ENCODE results near the gene MPHOSPH9. TPM values are rescaled to one million over a fixed set of nuclear protein-coding genes. Genes with fewer than 3 reads are reported as not detected.

The MPHOSPH9 gene
- total RNA-seq, 1 experiment from 2014 or later = 60.5 TPM

GRCh38 chr12:123107926-123108681, 124.8 kb downstream of the MPHOSPH9 start:
- Histone ChIP-seq H3K14ac (ENCODE audit: insufficient read depth, low read length) (no peak overlapping the region; the same call in 1 of the 2 replicates), H3K4me2 (ENCODE audit: insufficient read depth, insufficient read length, low read length) (no peak overlapping the region), H3K18ac (ENCODE audit: insufficient read length, low read depth, low read length) (no peak overlapping the region), H4K5ac (ENCODE audit: insufficient read length, low read depth, low read length) (no peak overlapping the region), H3K9me3 (ENCODE audit: control insufficient read depth, low read depth, low read length) (no peaks in the 10 kb centered on the region), H3K23me2 (ENCODE audit: insufficient read length, low read depth, low read length, poor library complexity, severe bottlenecking) (no peaks in the 10 kb centered on the region), H3K9ac (ENCODE audit: extremely low read depth, insufficient read length, low read length) (no peak overlapping the region), H3K79me1 (ENCODE audit: insufficient read depth, low read depth, low read length, poor library complexity, severe bottlenecking) (no peaks in the 10 kb centered on the region), H3K4ac (ENCODE audit: low read depth, low read length) (no peak overlapping the region), H3T11ph (ENCODE audit: low read length) (no peak overlapping the region), H2BK120ac (ENCODE audit: low read depth, low read length, poor library complexity, severe bottlenecking) (no peak overlapping the region), H3K79me2 (ENCODE audit: insufficient read depth, low read length) (no peaks in the 10 kb centered on the region), H4K20me1 (ENCODE audit: control insufficient read depth, insufficient read depth, insufficient read length) (no peaks in the 10 kb centered on the region), H3K27ac (ENCODE audit: insufficient read length, low read depth, low read length) (no peak overlapping the region), H2AFZ (ENCODE audit: low read length) (no peak overlapping the region), H3K23ac (ENCODE audit: insufficient read length, low read depth, low read length) (no peak overlapping the region), H3K56ac (ENCODE audit: insufficient read length, low read depth, low read length) (no peak overlapping the region), H2BK12ac (ENCODE audit: insufficient read length, low read depth, low read length) (no peak overlapping the region), H3K4me1 (ENCODE audit: insufficient read depth, low read length) (peaks cover 11% of the 10 kb centered on the region; the same call in 1 of the 2 replicates), H2BK20ac (ENCODE audit: low read depth, low read length, poor library complexity, severe bottlenecking) (no peak overlapping the region), H2BK15ac (ENCODE audit: low read depth, low read length) (no peak overlapping the region), H2AK5ac (ENCODE audit: insufficient read length, low read length) (no peak overlapping the region), H3K27me3 (ENCODE audit: insufficient read depth, low read length) (no peaks in the 10 kb centered on the region), H2BK5ac (ENCODE audit: insufficient read length, low read length) (no peak overlapping the region), H4K91ac (ENCODE audit: insufficient read length, low read depth, low read length) (no peak overlapping the region), H4K8ac (replicated peaks; ENCODE audit: insufficient read length, low read depth, low read length) (no peak overlapping the region)
- no CpG with 5 or more reads among the region's 13 CpGs for WGBS (ENCODE audit: extremely low coverage, insufficient read length, low lambda C conversion rate)
- DNase-seq = no peak
- Mint-ChIP-seq H3K4me3 (no peak overlapping the region), H3K27me3 (ENCODE audit: low read depth) (peaks cover 32% of the 10 kb centered on the region), H3K36me3 (ENCODE audit: insufficient read depth in 1 of 3, low read depth in 3 of 3) (no peaks in the 10 kb centered on the region; a peak in 1 of 7 replicates), H3K27ac (0 out of 7 replicates have a peak overlapping the region, but pooled peaks of 1 of the 3 experiments have one; percentile 2), H3K4me1 (peaks cover 50 to 52% of the 10 kb centered on the region in 2 experiments), H3K9me3 (no peaks in the 10 kb centered on the region)
- no peak for TF ChIP-seq CTCF (conservative IDR thresholded peaks at IDR 0.05)
